ENCODE results near the gene CNTNAP2.

- no peak for TF ChIP-seq CTCF (conservative IDR thresholded peaks at IDR 0.05 in 1 of 2, IDR thresholded peaks at IDR 0.05 in 1 of 2; ENCODE audit: low read depth in 1 of 2, low read length in 2 of 2)
- TF ChIP-seq EZH2 (IDR thresholded peaks at IDR 0.05; ENCODE audit: low read length, missing control alignments) = no peak
Observed at GRCh38 chr7:146499970-146500369, 383.4 kb downstream of the CNTNAP2 start.

Data from fibroblast of lung (primary cell).